ENCODE measurements around the gene HP1BP3. TPM values are rescaled to one million over a fixed set of nuclear protein-coding genes. Genes with fewer than 3 reads are reported as not detected.

Gene HP1BP3
- total RNA-seq, 4 donors from 2014 or later, result 222 to 491 (median 311) TPM

- DNase-seq (ENCODE audit: low spot score in 2 of 2), result no peak
- Histone ChIP-seq H3K36me3 (peaks cover 0 to 75% (median 0%) of the 10 kb centered on the region in 3 donors), H3K4me1 (peaks cover 0 to 37% (median 7%) of the 10 kb centered on the region in 4 donors), H3K9me3 (no peaks in the 10 kb centered on the region), H3K27ac (no peak overlapping the region), H3K27me3 (no peaks in the 10 kb centered on the region), H3K4me3 (no peak overlapping the region)
- TF ChIP-seq POLR2A (IDR thresholded peaks at IDR 0.05) (no peak), EP300 (IDR thresholded peaks at IDR 0.05) (no peak)
- TF ChIP-seq, protein P1, sequence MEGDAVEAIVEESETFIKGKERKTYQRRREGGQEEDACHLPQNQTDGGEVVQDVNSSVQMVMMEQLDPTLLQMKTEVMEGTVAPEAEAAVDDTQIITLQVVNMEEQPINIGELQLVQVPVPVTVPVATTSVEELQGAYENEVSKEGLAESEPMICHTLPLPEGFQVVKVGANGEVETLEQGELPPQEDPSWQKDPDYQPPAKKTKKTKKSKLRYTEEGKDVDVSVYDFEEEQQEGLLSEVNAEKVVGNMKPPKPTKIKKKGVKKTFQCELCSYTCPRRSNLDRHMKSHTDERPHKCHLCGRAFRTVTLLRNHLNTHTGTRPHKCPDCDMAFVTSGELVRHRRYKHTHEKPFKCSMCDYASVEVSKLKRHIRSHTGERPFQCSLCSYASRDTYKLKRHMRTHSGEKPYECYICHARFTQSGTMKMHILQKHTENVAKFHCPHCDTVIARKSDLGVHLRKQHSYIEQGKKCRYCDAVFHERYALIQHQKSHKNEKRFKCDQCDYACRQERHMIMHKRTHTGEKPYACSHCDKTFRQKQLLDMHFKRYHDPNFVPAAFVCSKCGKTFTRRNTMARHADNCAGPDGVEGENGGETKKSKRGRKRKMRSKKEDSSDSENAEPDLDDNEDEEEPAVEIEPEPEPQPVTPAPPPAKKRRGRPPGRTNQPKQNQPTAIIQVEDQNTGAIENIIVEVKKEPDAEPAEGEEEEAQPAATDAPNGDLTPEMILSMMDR (IDR thresholded peaks at IDR 0.05), result no peak
- 91 to 93% methylated on average over 4 of the region's 4 CpGs for WGBS, 2 donors
Observed at GRCh38 chr1:20775700-20776099, 11.4 kb downstream of the HP1BP3 start.

- DNase-seq (ENCODE audit: low spot score in 2 of 2), result no peak
- H3K36me3 ChIP-seq, result peaks cover 4 to 89% (median 14%) of the 10 kb centered on the region in 3 donors
- TF ChIP-seq, protein P1 (IDR thresholded peaks at IDR 0.05), result no peak
- TF ChIP-seq POLR2A (IDR thresholded peaks at IDR 0.05) (no peak), EP300 (IDR thresholded peaks at IDR 0.05) (no peak)
- H3K9me3 ChIP-seq, result no peaks in the 10 kb centered on the region
- H3K4me3 ChIP-seq, result no peak overlapping the region
- H3K4me1 ChIP-seq, result peaks cover 0 to 9% (median 4%) of the 10 kb centered on the region in 4 donors
- H3K27me3 ChIP-seq, result no peaks in the 10 kb centered on the region
- 86 to 89% methylated on average over 3 of the region's 3 CpGs for WGBS, 2 donors
- H3K27ac ChIP-seq, result no peak overlapping the region
Observed at GRCh38 chr1:20771780-20772179, 15.3 kb downstream of the HP1BP3 start.

DNA sequence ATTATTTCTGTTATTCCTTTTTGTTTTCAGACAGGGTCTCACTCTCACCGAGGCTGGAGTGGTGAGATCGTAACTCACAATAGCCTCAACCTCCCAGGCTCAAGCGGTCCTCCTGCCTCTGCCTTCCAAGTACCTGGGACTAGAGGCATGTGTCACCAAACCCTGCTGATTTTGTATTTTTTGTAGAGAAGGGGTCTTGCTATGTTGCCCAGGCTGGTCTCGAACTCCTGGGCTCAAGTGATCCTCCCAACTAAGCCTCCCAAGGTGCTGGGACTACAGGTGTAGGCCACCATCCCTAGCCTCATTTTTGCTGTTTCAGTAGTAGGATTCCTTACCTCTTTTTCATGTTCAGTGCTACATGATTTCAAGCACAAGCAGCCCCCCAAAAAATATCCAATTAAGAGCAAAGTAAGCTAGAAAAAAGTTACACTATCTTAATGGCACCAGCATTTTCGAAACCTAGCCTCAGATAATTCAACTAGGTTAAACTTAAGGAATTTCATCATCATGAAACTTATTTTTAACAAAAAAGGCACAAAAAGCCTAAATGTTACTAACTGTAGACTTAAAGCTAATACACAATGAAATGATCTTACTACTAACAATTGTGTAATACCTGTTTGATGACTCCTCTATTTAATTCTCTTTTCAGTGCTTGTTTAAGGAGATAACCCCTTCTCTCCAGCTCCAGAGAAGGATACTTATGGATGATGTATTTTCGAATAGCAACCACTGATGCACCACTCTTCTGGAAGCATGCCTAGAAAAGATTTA is 16.6 kb downstream of the HP1BP3 start:
- H3K36me3 ChIP-seq, result peaks cover 6 to 99% (median 18%) of the 10 kb centered on the region in 3 donors
- WGBS, 2 donors, result 93% methylated on average over 6 of the region's 6 CpGs
- DNase-seq (ENCODE audit: low spot score in 2 of 2), result no peak
- no peak for TF ChIP-seq EP300 (IDR thresholded peaks at IDR 0.05)
- H3K27ac ChIP-seq, result no peak overlapping the region
- H3K4me3 ChIP-seq, result no peak overlapping the region
- H3K27me3 ChIP-seq, result no peaks in the 10 kb centered on the region
- no peaks in the 10 kb centered on the region for H3K9me3 ChIP-seq
- H3K4me1 ChIP-seq, result no peaks in the 10 kb centered on the region

DNA sequence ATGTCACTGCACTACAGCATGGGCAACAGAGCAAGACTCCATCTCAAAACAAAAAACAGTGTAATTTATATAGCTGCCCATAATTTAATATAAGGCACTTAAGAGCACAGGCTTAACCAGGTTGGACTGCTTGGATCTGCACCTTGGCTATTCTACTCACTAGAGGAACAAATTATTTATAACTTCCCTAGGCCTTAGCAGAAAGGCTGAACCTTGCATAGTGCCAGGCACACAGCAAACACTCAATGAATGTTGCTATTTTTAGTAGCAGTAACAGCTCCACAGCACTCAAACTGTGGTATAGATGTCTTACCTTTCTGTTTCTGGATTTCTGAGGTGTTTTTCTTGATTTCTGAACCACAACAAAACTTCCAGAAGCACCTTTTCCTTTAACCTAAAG is 19.8 kb downstream of the HP1BP3 start:
- Histone ChIP-seq H3K4me3 (no peak overlapping the region), H3K27me3 (no peaks in the 10 kb centered on the region), H3K9me3 (no peaks in the 10 kb centered on the region), H3K4me1 (no peaks in the 10 kb centered on the region), H3K27ac (no peak overlapping the region), H3K36me3 (peaks cover 8 to 99% (median 35%) of the 10 kb centered on the region in 3 donors)
- no peak for DNase-seq (ENCODE audit: low spot score in 2 of 2)
- TF ChIP-seq, protein P1 (IDR thresholded peaks at IDR 0.05), result no peak
- TF ChIP-seq EP300 (IDR thresholded peaks at IDR 0.05) (no peak), POLR2A (IDR thresholded peaks at IDR 0.05) (no peak)

GRCh38 chr1:20763417-20763816 is 23.7 kb downstream of the HP1BP3 start:
- Histone ChIP-seq H3K4me1 (no peaks in the 10 kb centered on the region), H3K4me3 (no peak overlapping the region), H3K27me3 (no peaks in the 10 kb centered on the region), H3K36me3 (peaks cover 4 to 100% (median 26%) of the 10 kb centered on the region in 3 donors), H3K9me3 (no peaks in the 10 kb centered on the region), H3K27ac (no peak overlapping the region)
- no peak for TF ChIP-seq POLR2A (IDR thresholded peaks at IDR 0.05)
- TF ChIP-seq, protein P1 (IDR thresholded peaks at IDR 0.05), result no peak
- no peak for TF ChIP-seq EP300 (IDR thresholded peaks at IDR 0.05)
- DNase-seq (ENCODE audit: low spot score in 2 of 2), result no peak
- 94% methylated on average over 3 of the region's 3 CpGs for WGBS, 2 donors
